Measurements from ENCODE around the gene PPME1. TPM values are rescaled to one million over a fixed set of nuclear protein-coding genes. Genes with fewer than 3 reads are reported as not detected.
A peak's percentile ranks its signal among the peaks of the same experiment; 100 is the strongest.
"Not testable (repeated sequence)": the region's sequence is repeated elsewhere in the genome, so short reads cannot be mapped to it uniquely, and the experiment has no call there.

PPME1 gene
- total RNA-seq, 3 donors from 2014 or later, result 16.8 to 27.7 (median 25.2) TPM

DNA sequence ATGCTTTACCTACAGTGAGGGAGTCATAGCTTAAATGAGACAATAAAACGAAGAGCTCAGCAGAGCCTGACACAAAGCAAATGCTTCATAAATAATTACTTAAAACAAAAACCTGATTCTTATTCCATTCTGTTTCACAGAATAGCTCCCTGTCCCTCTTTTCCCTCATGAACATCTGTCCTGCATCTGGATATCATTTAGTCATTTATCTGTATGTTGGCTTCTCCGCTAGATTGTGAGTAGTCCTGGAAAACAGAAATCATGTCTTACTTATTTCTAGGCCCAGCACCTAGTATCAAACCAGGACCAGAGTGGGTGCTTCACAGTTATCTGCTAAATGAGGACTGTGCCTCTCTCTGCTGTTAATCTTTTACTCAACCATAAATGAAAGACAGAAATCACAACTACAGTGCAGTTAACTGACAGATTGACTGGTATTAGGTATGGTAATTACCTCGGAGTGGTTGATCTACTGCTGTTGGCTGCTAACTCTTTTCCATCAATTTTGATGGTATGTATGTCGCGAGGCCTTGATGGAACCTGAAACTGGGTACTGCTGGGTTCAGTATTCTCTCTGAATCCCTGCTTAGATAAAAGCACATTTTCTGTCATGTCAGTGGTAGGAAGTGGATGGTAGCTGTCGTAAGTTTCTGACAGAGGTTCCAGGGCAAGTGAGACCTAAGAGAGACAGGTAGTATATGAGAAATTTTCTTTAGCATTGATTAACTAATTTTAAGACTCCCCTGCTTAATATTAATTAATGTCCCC, 31.8 kb upstream of the PPME1 start:
- Histone ChIP-seq H3K4me3 (no peak overlapping the region), H3K27me3 (no peaks in the 10 kb centered on the region), H3K36me3 (no peaks in the 10 kb centered on the region), H3K9me3 (no peaks in the 10 kb centered on the region), H3K4me1 (peaks cover 0 to 7% of the 10 kb centered on the region in 2 donors), H3K27ac (peak overlapping the region; percentile 68 to 90)
- no peak for TF ChIP-seq CTCF (IDR thresholded peaks at IDR 0.05)
- TF ChIP-seq POLR2A (IDR thresholded peaks at IDR 0.05), result no peak
- no peak for TF ChIP-seq POLR2AphosphoS5 (IDR thresholded peaks at IDR 0.05)
- no peak for DNase-seq (ENCODE audit: low spot score in 2 of 2)
- intact Hi-C loops (cut with DNase I; ENCODE audit: low total_unique reads), result no loop called here

DNA sequence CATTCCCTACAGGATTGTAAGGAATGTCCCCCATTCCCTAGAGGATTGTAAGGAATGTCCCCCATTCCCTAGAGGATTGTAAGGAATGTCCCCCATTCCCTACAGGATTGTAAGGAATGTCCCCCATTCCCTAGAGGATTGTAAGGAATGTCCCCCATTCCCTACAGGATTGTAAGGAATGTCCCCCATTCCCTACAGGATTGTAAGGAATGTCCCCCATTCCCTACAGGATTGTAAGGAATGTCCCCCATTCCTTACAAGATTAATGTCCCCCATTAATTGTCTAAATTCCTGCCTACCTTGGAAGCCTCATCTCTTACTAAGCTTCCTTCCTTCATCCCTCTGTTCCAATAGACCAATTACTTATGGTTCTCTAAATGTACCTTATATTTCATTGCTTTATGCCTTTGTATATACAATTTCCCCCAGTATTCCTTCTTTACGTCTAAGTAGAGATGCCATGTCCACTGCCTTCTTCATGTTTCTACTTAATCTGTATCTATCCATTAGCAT, 31.1 kb upstream of the PPME1 start:
- H3K4me3 ChIP-seq; intact Hi-C loops (cut with DNase I; ENCODE audit: low total_unique reads); DNase-seq (ENCODE audit: low spot score in 2 of 2); H3K36me3 ChIP-seq; H3K4me1 ChIP-seq; H3K27me3 ChIP-seq; H3K9me3 ChIP-seq: not testable (repeated sequence)
- peak overlapping the region; percentile 68 to 90 for H3K27ac ChIP-seq

DNA sequence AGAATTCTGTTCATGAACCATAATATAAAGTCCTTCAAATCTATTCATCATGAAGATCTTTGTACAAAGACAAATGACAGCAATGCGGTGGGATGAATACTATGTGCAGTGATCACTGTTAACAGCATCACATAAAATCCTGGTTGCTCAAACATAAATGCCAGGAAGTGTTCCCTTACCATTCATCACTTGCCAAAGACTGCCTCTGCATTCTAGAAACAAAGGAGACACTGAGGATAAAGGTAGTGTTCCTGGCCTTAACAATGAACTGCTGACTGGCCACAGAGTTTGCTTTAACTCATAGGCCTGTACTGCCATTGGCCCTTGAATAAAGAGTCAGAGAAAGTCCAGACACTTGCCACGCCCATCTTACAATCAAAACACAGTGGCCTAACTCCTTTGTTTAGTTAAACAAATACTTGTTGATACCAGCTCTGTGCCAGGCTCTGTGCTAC, 29.8 kb upstream of the PPME1 start:
- peak in 1 of 2 donors; percentile 50 for DNase-seq (ENCODE audit: low spot score in 2 of 2)
- Histone ChIP-seq H3K4me3 (no peak overlapping the region), H3K36me3 (no peaks in the 10 kb centered on the region), H3K27me3 (no peaks in the 10 kb centered on the region), H3K9me3 (no peaks in the 10 kb centered on the region), H3K27ac (peak overlapping the region; percentile 11 to 76), H3K4me1 (peaks cover 0 to 7% of the 10 kb centered on the region in 2 donors)
- intact Hi-C loops (cut with DNase I; ENCODE audit: low total_unique reads), result no loop called here
- TF ChIP-seq CTCF (IDR thresholded peaks at IDR 0.05) (no peak), POLR2A (IDR thresholded peaks at IDR 0.05) (no peak), POLR2AphosphoS5 (IDR thresholded peaks at IDR 0.05) (no peak)

DNA sequence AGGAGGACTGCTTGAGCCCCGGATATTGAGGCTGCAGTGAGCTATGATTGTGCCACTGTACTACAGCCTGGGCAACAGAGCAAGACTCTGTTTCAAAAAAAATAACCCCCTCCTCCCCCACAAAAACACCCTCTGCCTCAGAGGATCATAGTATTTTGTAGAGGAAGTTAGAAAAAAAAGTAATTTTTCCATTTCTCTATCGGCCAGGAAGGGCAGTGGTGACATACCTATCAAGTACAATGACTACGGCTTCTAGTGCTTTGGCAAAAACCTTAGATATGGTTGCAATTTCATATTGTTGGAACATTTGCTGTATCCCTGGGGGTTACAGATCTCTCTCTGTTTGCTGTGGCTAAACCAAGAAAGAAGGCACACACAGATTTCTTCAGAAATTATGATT, 29.2 kb upstream of the PPME1 start:
- intact Hi-C loops (cut with DNase I; ENCODE audit: low total_unique reads), result no loop called here

DNA sequence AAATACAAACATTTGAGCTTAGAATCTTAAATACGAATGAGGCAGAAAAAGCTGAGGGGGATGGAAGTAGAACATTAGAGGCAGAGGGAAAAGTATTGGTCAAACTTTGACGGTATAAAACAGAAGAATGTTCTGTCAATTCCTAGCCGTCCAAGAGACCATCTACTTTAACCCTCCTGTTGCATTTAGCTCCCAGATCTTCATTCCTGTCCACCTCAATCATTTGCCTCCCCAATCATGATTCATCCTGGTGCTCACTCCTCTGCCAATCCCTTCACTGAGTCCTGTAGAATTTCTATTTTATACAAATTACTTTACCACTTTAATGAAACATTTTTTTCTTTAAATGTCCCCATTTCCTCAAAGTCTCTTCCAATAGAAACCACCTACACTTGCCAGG, 28.5 kb upstream of the PPME1 start:
- no peak overlapping the region for H3K4me3 ChIP-seq
- TF ChIP-seq CTCF (IDR thresholded peaks at IDR 0.05) (no peak), POLR2AphosphoS5 (IDR thresholded peaks at IDR 0.05) (no peak), POLR2A (IDR thresholded peaks at IDR 0.05) (no peak)
- no peaks in the 10 kb centered on the region for H3K27me3 ChIP-seq
- intact Hi-C loops (cut with DNase I; ENCODE audit: low total_unique reads), result no loop called here
- no peak overlapping the region for H3K27ac ChIP-seq
- no peaks in the 10 kb centered on the region for H3K36me3 ChIP-seq
- DNase-seq (ENCODE audit: low spot score in 2 of 2), result no peak
- H3K9me3 ChIP-seq, result no peaks in the 10 kb centered on the region
- H3K4me1 ChIP-seq, result peaks cover 0 to 7% of the 10 kb centered on the region in 2 donors

More for the DNA sequence above, 29.2 kb upstream of the PPME1 start:
- no peak overlapping the region for H3K4me3 ChIP-seq
- H3K27me3 ChIP-seq, result no peaks in the 10 kb centered on the region
- H3K36me3 ChIP-seq, result no peaks in the 10 kb centered on the region
- no peaks in the 10 kb centered on the region for H3K9me3 ChIP-seq
- H3K27ac ChIP-seq, result peak overlapping the region; percentile 11 to 76
- TF ChIP-seq CTCF (IDR thresholded peaks at IDR 0.05) (no peak), POLR2A (IDR thresholded peaks at IDR 0.05) (no peak), POLR2AphosphoS5 (IDR thresholded peaks at IDR 0.05) (no peak)
- no peak for DNase-seq (ENCODE audit: low spot score in 2 of 2)
- H3K4me1 ChIP-seq, result peaks cover 0 to 7% of the 10 kb centered on the region in 2 donors
